Stimulated activated CD4-positive, alpha-beta T cell treated with anti-CD3 and anti-CD28 coated beads, TNF-alpha, amount 100 ng/mL, for 1 hour (primary cell): ENCODE measurements around the gene MAPK12.
"Not testable (repeated sequence)": the region's sequence is repeated elsewhere in the genome, so short reads cannot be mapped to it uniquely, and the experiment has no call there.

Source experiments
- DNase-seq, 3 donors: peaks; one replicate each; pipeline ENCODE4 v3.0.0-alpha.2; 2020; ENCODE audit warnings: low read depth in 3 of 3, low spot score in 1 of 3

MAPK12 gene

DNA sequence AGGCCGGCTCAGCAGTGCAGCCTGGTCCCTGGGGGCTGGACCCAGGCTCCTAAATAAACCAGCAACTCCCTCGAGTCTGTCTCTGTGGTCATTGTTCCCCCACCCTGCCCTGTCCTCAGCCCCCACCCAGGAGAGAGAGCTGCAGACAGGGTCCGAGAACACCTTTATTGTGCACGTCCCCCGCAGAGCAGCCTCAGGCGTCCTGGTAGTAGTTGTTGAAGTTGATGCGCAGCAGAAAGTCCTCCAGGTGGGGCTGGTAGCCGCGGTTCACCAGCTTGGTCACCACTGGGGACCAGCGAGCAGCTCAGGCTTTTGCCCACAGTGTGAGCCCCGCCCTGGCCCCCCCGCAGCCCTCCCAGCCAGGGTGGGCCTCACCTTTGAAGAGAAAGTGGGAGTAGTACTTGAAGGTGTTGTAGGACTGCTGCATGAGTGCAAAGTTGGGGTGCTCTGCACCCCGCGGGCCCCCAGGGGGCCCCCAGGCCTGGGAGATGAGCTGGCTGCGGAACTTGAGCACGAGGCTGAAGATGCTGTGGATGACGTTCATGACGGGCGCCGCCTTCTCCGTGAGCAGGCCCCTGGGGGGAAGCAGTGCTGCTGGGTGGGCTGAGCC, 43.8 kb downstream of the MAPK12 start:
- DNase-seq = no peak

- no peak for DNase-seq
Measured at GRCh38 chr22:50216684-50217520, 44.6 kb downstream of the MAPK12 start.

- DNase-seq = no peak
Measured at GRCh38 chr22:50216055-50216683, 45.3 kb downstream of the MAPK12 start.

GRCh38 chr22:50215297-50216054, 46.0 kb downstream of the MAPK12 start:
- DNase-seq = no peak

DNA sequence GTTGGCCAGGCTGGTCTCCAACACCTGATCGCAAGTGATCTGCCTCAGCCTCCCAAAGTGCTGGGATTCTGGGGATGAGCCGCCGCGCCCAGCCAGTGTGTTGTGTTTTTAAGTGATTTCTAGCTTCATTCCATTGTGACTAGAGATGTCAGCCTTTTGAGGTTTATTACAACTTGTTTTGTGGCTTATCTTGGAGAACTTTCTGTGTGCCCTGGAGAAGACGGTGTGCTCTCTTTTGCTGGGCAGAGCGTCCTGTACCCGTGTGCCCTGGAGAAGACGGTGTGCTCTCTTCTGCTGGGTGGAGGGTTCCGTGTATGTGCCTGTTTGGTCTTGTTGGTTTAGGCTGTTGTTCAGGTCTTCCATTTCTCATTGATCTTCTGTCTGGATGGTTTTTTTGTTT, 48.2 kb downstream of the MAPK12 start:
- no peak for DNase-seq

- DNase-seq = no peak
Measured at GRCh38 chr22:50211147-50211546, 50.3 kb downstream of the MAPK12 start.

DNA sequence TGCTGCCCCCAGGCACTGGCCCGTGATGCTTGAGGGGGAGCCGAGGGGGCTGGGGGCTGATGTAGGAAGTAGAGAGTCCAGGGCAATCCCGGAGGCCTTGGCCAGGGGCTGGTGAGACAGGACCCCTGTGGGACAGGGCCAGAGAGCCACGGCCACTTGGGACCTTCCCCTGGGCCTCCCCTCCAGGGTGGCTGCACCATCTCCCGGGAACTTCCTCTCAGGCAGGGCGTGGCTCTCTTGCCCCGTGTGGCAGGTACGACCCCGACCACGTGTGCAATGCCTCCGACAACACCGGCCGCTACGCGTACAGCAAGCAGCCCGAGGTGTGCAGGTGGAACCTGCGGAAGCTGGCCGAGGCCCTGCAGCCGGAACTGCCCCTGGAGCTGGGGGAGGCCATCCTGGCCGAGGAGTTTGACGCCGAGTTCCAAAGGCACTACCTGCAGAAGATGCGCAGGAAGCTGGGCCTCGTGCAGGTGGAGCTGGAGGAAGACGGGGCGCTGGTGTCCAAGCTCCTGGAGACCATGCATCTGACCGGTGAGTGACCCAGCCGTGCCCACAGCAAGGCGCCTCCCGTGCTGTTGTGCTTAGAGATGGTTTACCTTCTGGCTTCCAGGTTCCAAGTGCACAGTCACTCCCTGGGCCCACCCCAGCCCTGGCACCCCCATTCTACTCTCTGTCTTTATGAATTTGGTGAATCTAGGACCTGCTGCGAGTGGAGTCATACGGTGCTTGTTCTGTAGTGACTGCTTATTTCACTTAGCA, 50.9 kb downstream of the MAPK12 start:
- DNase-seq = no peak

- DNase-seq = peak in 2 of 3 donors; percentile 41 to 57
Measured at GRCh38 chr22:50209893-50210292, 51.6 kb downstream of the MAPK12 start.

GRCh38 chr22:50208939-50209892, 52.3 kb downstream of the MAPK12 start:
- DNase-seq = no peak

DNA sequence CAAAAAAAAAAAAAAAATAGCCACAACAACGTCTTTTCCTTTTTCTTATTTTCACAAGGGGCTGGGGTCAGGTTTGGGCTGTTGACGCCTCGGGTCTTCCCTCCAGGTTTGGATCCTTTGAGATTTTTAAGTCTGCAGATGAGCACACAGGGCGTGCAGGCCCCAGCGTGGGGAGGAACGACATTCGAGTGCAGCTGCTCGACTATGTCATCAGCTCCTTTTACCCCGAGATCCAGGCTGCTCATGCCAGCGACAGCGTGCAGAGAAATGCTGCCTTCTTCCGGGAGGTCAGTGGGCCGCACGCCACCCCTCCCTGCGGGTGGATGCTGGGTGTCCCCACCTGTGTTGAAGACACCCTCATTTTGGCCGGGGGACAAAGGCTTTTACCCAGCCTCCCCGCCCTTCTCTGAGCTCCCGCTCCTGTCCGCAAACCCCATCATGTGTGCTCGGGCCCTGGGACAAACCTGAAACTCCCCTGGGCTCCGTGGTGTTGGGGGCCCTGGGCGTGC, 53.0 kb downstream of the MAPK12 start:
- no peak for DNase-seq

GRCh38 chr22:50207383-50208140, 53.9 kb downstream of the MAPK12 start:
- no peak for DNase-seq

DNA sequence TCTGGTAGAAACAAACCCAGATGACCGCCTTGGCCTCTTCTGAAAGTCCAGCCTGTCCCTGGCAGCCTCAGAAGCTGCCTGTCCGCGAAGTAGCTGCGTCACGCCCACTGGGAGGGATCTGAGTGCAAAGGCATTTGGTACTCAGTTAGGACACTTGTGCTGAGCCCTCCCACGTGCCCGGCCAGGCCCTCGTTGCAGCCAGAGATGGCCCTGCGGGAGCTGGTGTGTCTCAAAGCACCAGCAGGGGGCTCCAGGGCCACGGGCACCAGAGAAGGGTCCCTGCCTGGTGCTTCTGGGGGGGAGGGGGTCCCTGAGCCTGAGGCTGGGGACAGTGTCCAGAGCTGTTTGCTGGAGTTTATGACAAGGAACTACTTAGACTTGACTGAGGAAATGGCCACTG, 54.9 kb downstream of the MAPK12 start:
- DNase-seq = no peak

GRCh38 chr22:50205781-50206569, 55.5 kb downstream of the MAPK12 start:
- no peak for DNase-seq

- not testable (repeated sequence) for DNase-seq
Measured at GRCh38 chr22:50204998-50205397, 56.5 kb downstream of the MAPK12 start.

- no peak for DNase-seq
Measured at GRCh38 chr22:50204571-50204970, 56.9 kb downstream of the MAPK12 start.

GRCh38 chr22:50203288-50203687, 58.2 kb downstream of the MAPK12 start:
- no peak for DNase-seq
